Stimulated activated CD8-positive, alpha-beta memory T cell treated with anti-CD3 and anti-CD28 coated beads, Interleukin-12 subunit alpha, Interleukin-12 subunit beta, amount 100 ng/mL, for 1 hour (primary cell): ENCODE measurements around the gene SLITRK6.
"Not testable (repeated sequence)": the region's sequence is repeated elsewhere in the genome, so short reads cannot be mapped to it uniquely, and the experiment has no call there.

Experiments used
- DNase-seq: peaks from one replicate; pipeline ENCODE4 v3.0.0-alpha.2; 2020; ENCODE audit warnings: low read depth

The SLITRK6 gene, protein sequence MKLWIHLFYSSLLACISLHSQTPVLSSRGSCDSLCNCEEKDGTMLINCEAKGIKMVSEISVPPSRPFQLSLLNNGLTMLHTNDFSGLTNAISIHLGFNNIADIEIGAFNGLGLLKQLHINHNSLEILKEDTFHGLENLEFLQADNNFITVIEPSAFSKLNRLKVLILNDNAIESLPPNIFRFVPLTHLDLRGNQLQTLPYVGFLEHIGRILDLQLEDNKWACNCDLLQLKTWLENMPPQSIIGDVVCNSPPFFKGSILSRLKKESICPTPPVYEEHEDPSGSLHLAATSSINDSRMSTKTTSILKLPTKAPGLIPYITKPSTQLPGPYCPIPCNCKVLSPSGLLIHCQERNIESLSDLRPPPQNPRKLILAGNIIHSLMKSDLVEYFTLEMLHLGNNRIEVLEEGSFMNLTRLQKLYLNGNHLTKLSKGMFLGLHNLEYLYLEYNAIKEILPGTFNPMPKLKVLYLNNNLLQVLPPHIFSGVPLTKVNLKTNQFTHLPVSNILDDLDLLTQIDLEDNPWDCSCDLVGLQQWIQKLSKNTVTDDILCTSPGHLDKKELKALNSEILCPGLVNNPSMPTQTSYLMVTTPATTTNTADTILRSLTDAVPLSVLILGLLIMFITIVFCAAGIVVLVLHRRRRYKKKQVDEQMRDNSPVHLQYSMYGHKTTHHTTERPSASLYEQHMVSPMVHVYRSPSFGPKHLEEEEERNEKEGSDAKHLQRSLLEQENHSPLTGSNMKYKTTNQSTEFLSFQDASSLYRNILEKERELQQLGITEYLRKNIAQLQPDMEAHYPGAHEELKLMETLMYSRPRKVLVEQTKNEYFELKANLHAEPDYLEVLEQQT

DNA sequence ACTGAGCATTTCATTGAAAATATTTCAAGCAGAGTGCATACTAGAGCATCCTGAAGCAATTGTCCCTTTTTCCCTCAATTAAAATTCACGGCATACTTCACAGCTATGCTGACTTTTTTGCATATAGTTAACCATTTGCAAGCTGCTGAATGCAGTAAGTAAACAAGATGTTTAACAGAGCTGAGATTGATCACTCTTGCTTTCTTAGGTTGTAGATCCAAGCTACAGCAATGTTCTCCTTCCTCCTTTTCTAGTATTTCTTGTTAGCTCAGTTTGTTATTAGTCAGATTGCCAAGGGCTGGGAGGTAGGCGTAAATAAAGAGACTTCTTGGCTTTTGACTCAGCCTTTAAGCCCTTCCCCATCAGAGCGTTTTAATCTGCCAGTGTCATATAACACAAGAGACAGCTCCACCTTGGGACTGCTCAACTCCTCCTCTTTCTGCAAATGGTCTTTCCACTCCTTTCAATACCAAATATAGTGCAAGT, at the start of gene SLITRK6:
Gene SLITRK6 (minus strand): TSS at position 323 of the 486 bp plus-strand sequence. CDS start 2,911 bp downstream, outside the sequence.
- no peak for DNase-seq

DNA sequence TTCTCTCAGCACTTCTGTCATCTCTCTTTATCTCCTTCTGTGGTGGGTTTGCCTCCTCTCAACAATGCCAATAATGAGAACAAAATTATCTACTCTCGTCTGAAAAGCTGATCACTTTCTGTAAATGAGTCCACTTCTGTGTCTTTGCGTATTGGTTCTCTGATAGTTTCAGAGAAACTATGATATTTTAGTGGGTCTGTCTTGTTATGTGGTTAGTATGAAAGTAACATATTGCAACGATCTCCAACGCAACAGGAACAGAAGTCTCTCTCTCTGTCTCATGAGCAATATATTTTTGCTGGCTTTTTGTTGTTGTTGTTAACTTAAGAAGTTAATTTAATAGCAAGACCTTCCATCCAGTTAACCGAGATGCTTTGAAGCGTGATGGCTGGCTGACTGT, 47.8 kb upstream of the SLITRK6 start:
- no peak for DNase-seq

DNA sequence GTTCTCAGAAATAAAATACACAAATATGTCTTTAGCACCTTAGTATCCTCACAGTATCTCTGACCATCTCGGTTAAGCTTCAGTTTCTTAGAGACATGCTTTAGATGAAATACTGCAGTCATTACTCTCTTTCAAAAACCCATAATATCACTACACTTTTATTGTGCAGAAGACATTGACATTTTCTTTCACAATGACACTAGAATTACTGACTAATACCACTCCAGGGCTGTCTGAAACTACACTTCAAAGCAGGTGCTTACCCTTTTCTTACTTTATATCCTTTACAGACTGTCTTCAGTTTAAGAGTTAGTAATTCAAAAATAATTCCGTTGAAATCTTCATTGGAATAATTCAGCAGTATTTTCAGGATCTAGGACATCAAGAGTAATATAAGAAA, 42.2 kb upstream of the SLITRK6 start:
- no peak for DNase-seq

DNA sequence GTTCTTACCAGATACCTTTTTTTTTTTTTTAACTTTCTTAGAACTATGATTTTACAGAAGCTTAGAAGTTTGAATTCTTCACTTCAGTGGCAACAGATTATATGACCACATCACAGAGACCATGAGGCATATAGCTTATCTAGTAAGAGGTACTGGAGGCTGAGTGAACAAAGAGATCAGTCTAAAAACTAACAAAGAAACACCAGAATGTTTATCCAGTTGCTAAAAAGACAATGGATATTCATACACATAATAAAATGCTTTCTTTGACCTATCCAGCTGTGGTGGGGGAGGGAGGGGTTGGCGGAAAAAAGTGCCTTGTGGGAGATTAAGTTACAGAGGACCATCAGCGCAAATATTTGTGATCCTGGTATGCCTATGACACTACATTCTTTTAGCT, 34.7 kb upstream of the SLITRK6 start:
- DNase-seq = no peak

DNA sequence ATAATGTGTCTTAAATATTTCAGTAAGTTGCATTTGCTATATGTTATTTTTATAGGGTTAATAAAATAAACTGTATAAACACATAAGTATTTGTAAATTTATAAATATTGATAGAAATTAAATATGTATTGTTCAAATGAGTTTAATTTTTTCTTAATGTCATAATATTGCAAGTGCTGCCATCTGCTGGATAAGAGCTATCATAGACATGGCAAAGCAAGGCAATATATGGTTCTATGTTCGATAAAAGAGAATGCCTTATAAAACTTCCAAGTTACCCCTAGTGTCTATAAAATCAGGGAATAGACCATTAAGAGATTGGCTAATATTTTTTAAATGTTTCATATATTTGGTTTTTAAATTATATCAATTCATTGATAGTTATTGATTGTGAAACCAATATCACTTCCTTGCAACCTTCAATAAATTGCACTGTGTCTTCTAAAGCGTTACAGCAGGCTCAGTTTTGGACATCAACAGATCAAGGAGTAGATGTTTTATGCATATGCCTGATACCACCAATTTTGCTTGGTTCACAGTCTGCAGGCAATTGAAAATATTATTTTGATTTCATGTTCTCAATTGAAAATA, 29.0 kb upstream of the SLITRK6 start:
- DNase-seq = no peak

DNA sequence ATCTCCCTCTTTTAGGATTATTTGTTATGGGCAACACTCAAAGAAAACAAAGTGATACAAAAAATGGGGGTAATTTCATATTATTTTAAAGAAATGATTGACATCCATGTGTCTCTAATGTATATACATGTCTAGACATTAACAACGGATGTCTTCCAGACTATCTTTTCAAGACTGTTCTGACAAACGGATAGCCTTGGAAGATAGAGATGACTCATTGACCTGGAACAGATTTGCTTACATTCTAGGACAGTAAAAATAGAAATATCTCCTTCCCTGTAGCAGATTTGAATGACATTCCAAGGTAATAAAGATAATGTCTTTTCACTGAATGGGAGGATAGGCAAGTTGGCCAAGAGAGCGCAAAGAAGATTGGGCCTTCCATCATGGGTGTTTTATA, 26.2 kb upstream of the SLITRK6 start:
- no peak for DNase-seq

DNA sequence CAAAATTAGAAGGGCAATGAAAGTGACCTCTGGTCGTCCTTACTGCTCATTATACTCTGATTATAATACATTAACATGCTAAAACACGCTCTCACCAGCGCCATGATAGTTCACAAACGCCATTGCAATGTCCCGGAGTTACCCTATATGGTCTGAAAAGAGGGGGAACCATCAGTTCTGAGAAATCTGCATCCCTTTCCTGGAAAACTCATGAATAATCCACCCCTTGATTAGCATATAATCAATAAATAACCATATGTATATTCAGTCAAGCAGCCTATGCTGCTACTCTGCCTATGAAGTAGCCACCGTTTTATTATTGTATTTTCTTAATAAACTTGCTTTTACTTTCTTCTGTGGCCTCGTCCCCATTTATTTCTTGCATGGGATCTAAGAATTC, 24.6 kb upstream of the SLITRK6 start:
- no peak for DNase-seq

DNA sequence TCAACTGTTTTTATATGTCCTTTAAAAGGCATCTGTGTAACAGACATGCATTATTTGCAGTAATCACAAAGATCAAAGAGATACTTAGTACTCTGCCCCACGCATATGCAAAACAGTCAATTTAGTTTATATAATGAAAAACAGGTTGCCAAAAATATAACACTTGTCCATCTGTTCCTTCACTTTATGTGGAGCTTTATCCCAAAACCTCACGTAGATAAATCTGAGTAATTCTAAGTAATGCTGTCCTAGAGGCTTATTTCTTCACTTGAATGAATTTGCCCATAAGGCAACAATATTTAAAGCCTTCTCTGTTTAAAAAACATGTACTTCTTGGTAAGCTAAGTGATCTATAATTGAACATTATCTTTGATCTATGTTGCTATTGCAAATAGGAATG, 20.3 kb upstream of the SLITRK6 start:
- no peak for DNase-seq

DNA sequence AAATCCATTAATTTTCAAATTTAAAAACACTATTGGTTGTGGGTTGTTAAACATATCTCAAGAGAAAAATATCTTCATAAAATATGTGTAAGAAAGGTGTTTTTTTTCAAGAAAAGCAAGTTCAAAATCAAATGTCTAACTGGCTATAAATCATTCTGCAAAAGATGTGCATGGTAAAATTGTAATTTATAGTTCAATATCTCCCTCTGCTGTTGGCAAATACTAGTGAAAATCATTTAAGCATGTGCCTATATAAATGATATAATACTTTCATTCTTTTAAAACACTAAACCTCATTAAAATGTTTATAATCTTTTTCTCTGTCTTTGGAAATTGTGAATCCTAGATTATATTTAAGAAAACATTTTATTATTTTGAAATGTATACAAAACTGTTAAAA, 17.2 kb upstream of the SLITRK6 start:
- DNase-seq = no peak

DNA sequence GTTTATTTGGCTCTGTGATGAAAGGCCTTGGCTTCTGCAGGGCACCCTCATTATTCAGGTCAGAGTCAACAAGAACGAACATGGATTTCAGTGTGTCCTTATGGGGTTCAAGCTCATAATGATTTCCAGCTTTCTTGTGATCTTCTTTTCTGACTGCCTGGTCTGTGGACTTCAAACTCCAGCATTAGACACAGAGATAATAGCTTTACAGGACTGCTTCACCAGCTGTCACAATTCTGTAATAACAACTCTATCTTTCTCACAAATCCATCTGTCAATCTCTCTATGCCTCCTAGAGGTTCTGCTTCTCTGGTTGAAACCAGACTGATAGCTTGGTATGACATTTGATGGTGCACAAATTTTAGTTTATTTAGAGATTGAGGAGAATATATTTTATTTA, 13.1 kb upstream of the SLITRK6 start:
- DNase-seq = no peak

DNA sequence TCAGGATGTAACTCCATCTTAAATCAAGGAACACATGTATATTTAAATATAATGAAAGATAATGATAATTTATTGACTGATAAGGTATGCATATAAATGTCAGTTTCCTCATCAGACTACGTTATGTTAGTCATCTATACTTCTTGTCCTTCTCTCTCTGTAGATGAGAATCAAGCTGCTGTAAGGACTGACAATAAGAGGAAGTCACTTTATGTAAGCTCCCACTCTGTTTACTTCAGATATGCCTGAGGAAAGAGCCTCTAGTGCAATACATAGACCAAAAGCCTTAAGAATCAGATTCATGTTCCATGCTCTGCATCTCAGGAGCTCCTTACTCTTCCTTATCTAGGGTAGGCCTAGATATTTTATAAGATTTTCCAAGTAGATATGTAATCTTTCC, 9.6 kb upstream of the SLITRK6 start:
- no peak for DNase-seq

DNA sequence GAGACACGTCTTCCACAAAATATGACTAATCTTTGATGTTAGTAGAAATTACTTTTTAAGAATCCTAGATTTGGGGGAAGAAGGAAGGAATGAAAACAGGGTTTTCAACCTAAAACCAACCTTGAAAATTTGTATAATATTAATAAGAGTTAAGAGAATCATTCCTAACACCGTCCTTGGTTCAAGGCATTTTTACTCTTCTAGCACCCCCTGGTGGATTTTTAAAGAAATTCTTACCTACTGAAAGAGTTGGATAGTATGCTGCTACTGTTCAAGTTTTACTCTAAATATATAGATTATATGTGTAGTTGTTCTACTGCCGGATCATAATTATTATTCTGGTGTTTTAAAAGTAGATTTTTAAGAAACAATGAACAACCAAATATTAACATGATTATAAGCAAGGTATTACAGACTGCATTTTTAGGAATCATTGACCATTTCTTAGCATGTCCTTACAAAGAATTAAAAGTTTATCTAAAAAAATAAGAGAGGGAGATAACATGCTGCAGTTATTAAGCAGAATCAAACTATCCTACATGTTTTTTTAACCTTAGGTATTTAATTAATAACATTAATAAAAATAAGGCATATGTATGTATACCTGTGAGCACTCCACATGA, 7.4 kb upstream of the SLITRK6 start:
- no peak for DNase-seq

DNA sequence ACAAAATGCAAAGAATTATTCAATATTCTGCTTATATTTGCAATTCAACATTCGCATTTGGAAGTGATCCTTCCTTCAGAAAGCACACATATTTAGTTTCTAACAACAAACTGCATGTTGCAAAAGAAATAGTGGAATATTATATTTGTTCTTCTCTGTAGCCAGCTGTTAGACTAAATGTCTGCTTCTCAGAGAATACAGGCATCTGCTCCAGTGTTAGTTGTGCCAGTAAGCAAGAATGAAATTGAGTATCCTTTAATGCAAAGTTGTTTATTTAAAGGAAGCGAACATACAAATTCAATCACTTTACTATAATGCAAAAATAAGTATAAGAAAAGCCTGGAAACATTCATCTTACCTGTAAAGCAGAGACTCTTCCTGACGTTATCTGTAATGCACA, 663 bp downstream of the SLITRK6 start:
- no peak for DNase-seq

DNA sequence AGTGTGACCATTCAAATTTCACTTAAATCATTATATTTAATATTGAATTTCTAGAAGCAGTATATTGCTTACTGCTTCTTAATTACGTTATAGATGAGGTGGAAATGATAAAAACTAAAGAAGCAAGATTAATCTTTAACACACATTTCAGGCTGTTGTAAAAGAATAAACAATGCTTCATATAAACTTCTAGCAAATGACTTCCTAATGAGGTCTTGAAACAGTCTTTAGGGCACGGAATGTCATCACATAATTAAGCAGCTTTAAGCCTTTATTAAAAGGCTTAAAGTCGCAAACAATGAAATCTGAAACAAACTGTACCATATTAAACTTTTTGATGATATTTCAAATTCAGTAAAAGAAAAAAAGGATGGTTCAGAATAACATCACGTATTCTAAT, 1.9 kb downstream of the SLITRK6 start:
- DNase-seq = no peak

DNA sequence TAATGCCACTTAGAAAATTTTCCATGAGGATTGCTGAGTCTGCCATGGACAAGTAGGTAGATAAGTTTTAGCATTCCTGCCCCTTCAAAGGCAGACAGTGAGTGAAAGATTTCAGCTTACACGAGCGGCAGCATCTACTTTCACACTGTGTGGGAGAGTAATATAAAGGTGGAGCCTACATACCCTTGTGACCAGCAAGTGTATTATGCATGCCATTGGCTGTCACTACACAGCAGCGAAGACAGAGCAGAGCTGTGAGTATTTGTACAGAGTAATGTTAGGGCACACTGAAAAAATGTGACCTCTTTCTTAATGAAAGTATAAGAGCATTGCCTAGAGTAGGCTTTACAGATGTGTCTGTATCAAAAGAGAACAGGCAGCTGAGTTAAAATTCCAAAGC, 14.0 kb downstream of the SLITRK6 start:
- DNase-seq = no peak

DNA sequence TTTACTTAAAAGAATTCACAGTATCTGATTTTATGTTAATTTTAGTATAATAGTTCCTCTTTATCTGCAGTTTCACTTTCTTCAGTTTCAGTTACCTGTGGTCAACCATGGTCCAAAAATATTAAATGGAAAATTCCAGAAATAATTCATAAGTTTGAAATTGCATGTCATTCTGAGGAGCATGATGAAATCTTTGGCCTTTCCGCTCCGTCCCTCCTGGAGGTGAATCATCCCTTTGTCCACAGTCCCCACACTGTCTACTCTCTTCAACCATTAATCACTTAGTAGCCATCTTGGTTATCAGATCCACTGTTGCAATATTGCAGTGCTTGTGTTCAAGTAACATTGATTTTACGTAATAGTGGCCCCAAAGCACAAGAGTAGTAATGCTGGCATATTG, 26.9 kb downstream of the SLITRK6 start:
- no peak for DNase-seq

DNA sequence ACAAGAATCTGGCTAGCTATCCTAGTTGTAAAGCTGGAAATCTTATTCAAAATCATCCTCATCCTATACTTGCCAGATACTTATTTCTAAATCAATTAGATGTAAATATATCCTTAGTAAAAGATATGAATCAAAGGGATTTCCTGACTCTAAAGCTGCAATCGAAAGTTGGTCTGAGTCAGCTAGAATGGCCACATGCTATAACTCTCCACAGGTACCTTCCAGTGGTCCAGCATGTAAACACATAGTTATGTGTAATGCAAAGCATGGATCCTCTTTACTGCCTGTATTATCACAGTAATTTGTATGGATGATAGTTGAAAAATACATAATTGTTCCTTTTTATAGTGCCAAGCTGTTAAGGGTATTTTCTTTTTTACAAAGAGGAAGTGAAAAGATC, 27.4 kb downstream of the SLITRK6 start:
- no peak for DNase-seq

DNA sequence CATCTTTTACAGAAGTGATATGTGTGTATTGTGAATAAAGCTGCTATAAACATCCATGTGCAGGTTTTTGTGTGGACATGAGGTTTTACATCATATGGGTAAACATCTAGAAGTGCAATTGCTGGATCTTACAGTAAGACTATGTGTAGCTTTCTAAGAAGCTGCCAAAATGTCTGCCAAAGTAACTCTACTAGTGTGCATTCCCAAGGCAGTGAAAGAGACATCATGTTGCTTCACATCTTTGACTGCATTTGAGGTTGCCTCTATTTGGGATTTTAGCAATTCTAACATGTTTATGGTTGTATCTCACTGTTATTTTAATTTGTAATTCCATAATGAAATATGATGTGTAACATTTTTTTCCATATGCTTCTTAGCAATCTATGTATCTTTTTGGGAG, 30.3 kb downstream of the SLITRK6 start:
- DNase-seq = no peak

DNA sequence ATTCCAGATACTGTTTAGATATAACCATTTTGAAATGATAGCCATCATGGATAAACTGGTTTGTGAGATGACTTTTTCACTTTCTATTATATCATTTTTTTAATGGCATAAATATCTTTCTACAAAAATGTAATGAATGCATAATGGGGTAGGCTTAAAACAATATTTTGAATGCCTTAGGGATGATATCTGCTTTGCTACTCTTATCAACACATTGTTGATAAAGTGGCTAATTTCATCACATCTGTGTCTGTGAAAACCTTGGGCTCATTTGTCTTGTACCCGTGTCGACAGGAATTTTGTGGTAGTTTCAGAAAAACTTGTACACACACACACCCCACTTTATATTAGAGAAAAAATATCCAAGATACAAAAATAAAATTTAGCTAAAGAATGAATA, 44.1 kb downstream of the SLITRK6 start:
- no peak for DNase-seq

DNA sequence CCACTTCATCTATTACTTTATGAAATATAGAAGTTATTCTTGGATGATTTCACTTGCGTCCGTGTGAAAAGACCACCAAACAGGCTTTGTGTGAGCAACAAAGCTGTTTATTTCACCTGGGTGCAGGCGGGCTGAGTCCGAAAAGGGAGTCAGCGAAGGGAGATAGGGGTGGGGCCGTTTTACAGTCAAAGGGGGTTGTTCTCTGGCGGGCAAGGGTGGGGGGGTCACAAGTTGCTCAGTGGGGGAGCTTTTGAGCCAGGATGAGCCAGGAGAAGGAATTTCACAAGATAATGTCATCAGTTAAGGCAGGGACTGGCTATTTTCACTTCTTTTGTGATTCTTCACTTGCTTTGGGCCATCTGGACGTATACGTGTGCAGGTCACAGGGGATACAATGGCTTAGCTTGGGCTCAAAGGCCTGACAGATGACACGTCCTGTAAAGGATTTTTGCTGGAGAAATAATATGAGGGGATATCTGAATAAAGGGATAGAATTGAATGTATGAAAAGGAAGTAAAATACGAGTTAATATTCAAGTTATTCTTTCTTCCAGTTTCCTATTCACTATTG, 55.9 kb downstream of the SLITRK6 start:
- not testable (repeated sequence) for DNase-seq
